Endometrial microvascular endothelial cells (primary cell): ENCODE measurements around the gene CALY. TPM values are rescaled to one million over a fixed set of nuclear protein-coding genes. Genes with fewer than 3 reads are reported as not detected.

Experiments
- in situ Hi-C: cut with HindIII; loops from 2 replicates; pipeline ENCODE4 v1.10.0; 2017; ENCODE audit warnings: low sequenced_read_pairs, low pct_unique_long_range_greater_than_20kb; ENCODE audit errors: inconsistent ontology term
- total RNA-seq: library from RNA; depleted of rRNA; stranded (reverse); fragments of >200 nt; gene quantifications from one replicate; pipeline ENCODE4 v1.2.3, GENCODE V29; 2015; ENCODE audit errors: inconsistent ontology term

The CALY gene
- total RNA-seq, 1 donor from 2014 or later = not detected

DNA sequence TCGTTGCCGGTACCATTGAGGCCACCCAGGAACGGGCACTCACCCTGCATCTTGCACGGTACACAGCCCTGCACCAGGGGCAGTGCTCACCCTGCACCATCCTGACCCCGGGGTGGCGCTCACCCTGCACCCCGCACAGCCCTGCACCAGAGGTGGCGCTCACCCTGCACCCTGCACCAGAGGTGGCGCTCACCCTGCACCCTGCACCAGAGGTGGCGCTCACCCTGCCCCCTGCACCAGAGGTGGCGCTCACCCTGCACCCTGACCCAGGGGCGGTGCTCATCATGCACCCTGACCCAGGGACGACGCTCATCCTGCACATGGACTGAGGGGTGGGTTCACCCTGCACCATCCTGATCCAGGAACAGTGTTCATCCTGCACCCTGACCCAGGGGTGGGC, 34.5 kb downstream of the CALY start:
- in situ Hi-C loops = no loop called here

DNA sequence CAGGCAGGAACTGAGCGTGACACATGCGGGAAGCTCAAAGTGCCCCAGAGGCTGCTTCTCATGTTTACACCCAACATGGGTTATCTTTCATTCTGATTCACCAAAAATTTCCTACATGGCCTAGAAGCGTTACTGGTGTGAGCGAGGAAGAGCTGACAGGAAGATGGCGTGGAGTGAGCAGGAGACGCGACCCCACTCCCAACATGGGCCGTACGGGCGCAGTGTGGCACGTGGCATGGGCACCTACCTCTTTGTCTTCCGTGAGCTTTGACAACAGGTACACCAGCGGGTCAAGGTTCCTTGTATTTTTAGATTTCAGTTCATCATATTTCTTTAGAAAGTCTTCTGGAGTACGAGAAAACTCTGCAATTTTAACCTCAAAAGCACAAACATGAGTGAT, 37.0 kb downstream of the CALY start:
- in situ Hi-C loops = no loop called here

DNA sequence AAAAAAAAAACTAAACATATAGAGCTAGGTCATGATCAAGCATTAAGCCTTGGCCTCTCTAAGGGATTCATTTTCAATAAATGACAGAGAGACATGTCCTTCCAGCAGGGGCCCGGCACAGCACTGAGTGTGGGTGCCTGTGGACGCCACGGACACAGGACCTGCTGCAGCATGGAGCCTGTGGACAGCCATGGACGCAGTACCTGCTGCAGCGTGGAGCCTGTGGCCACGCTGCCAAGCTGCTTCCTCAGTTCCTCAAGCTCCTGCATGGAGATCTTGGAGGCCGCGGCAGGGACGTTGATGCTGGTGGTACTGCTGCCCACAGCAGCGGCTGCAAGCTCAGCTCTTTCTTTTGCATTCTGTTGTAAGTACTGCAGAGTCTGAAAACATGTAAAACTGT, 37.5 kb downstream of the CALY start:
- in situ Hi-C loops = no loop called here

DNA sequence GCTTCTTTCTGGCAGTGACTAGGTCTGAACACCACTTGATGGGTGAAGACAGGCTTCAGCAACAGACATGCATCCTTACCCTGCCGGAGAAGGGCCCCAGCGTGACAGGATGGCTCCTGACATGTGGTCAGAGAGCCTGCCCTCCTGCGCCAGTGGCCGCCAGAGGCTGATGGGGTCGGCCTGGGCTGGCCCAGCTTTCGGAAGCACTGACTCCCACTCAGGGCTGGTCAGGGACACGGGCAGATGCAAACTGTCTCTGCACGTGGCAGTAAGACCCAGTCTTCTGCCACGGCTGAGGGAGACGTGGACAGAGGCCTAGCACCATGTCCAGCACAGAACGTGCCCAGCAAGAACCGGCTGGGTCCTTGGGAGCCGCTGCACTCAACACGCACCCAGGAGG, 38.2 kb downstream of the CALY start:
- in situ Hi-C loops = no loop called here

DNA sequence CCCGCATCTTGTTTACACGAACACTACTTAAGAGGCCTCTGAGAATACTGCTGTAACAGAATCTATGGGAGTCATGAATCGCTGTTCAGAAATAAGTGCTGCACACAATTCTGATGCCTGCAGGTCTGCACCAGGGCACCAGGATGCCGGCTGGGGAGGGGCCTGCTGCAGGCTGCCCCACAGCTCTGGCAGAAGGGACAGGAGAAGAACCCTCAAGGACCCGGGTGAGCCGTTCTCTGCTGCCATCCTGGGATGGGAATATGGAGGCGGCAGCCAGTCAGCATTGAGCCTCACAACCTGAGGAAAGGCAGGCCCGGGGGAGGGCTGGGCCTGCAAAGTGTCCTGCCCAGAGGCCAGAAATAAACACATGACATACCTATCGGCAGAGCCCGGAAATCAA, 39.2 kb downstream of the CALY start:
- in situ Hi-C loops = no loop called here

DNA sequence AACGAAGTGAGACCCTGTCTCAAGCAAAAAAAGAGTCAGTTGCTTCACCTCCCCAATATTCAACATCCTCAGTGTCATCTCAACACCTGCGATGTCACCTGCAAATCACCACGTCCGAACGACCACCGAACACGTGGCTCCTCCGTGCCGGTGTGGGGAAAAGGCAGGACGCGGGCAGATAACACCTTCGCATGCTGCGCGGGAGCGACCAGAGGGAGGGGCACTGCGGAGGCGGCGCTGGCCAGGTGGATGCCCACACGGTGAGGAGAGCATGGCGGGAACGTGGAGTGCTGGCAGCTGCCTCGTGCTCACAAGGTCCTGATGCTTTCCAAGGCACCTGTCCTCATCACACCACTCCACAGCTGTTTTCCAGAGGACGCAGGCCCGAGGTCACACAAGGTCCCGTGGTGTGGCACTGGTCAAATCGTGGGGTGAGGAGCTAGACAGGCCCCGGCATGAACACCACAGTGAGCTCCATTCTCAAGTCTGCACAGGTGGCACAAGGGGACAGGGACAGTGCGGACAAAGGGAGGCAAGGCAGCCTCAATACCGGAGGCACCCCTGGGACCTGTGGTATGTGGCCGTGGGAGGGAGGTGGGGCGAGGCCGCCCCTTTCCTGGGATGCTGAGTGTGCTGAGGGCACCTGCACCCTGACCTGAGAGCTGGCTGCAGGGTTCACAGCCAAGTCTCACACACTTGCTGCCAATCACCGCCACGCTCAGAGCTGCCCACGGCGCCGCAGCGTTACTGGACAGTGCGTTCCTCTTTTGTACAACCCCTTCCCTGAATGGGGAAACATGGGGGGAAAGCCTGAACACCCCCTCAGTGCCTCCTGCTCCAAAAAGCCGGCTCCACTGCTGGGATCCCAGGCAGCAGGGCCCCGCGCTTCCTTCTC, 41.0 kb downstream of the CALY start:
- in situ Hi-C loops = no loop called here

DNA sequence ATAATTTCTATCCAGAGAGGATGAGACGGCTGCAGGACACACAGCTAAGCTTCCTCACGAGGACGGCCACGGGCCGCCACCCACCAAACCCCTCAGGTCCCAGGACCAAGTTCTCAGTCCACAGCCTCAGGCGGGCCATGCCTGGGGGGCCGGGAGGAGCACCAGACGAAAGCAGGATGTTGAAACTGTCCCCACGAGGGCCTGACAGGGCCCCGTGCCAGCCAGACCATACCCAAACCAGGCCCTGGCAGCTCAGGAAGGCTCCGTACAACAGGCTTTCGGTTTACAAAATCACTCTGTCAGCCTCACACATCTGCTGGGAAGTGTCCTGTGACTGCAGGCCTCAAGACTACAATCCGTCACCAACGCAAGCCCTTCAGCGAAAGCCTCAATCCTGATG, 42.5 kb downstream of the CALY start:
- in situ Hi-C loops = no loop called here

DNA sequence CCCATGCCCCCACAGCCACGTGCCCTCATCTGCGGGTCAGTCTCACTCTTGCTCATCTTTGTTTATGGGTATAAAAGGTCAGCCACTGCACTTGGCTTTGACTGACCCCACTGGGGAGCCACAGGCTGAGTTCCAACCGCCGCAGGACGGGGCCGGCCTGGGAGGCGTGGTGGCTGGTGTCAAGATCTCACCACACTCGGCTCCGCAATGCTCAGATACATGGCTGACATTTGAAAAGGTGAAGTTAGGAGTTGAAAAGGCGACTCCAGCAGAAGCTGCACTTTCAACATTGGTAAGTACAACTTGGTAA, 42.9 kb downstream of the CALY start:
- in situ Hi-C loops = no loop called here

DNA sequence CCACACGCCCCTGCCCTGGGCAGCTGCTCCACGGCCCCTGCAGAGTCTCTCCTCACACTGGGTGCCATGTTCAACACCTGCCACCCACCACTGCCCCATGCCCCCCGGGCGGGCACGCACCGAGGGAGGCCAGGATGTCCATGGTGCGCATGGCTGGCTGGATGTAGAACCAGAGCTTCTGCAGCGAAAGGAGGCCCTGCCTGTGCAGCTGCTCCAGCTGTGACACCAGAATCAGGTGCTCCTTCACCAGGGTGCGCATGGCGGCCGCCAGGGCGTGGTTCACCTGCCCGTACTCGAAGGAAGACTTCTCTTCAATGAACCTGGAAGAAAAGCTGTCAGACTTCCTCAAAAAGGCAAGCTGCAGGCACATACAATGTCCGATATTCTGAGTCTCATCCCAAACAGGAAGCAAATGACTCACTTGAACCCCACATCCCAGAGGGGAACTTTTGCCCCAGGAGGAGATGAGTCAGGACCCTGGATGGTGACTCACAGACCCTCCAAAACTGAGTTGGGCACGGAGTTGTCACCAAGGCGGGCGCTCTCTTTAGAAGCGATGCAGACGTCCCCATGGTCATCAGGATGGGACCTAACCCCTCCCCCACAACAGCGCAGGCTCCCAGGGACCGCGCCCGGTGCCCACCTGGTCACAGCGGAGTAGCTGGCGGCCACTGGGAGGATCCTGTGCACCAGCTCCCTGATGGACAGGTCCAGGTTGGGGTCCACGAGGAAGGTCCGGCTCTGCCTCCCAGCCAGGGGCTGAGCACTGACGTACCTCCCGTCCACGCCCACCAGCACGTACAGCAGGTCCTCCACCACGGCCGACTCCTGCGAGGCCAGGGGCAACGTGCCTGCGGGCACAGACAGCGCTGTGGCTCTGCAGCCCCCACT, 43.5 kb downstream of the CALY start:
- in situ Hi-C loops = no loop called here

DNA sequence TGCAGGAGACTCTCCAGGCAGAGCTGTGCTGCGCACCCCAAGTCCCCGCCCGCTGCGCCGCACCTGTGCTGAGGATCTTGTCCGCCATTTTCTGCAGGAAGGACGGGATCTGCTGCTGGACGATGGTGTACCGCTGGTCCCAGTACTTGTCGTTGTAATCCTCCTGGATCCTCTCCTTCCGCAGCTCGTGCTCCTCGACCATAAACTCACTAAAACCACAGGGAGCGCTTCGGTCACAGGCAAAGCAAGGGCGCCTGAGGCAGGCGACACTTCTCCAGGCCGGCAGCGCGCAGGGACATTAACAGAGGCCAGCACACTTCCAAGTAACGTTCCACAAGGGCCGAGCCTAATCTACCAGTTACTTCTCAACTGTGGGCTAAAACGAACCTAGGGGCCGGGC, 46.9 kb downstream of the CALY start:
- in situ Hi-C loops = no loop called here

DNA sequence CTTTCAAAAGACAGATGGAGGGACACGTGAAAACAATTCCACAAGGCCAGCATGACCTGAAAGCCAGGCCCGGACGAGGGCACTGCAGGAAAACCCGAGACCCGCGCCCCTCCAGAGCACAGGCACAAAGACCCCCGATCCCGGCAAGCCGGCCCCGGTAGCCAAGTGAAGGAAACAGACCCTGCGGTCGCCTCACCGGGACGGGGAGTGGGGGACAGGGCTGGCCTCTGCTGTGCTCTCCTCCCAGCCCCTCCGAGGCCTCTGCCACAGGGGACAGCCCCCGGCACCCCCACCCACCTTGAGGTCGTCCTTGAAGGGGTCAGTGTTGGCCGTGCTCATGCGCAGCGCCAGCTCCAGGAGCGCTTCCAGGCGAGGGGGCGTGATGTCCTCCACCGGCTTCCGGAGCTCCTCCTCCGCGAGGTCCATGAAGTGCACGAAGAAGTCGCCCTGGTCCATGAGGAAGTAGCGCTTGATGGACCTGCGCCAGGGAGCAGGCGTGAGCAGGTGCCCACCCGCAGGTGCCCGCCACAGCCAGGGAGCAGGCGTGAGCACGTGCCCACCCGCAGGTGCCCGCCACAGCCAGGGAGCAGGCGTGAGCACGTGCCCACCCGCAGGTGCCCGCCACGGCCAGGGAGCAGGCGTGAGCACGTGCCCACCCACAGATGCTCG, 48.7 kb downstream of the CALY start:
- in situ Hi-C loops = no loop called here

DNA sequence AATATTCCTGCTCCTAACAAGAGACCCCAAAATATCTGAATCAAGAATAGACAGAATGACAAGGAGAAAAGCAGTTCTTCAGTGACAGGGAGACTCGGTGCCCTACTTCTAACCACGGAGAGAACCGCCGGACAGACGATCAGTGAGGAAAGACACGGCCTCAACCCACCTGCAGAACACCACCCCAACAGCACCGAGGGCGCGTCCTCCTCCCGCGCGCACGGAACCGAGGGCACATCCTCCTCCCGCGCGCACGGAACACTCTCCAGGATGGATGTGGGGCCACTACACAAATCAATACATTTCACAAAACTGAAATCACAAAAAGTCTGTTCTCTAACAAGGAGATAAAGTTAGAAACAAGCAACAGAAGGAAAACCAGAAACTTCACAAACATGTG, 50.3 kb downstream of the CALY start:
- in situ Hi-C loops = no loop called here

DNA sequence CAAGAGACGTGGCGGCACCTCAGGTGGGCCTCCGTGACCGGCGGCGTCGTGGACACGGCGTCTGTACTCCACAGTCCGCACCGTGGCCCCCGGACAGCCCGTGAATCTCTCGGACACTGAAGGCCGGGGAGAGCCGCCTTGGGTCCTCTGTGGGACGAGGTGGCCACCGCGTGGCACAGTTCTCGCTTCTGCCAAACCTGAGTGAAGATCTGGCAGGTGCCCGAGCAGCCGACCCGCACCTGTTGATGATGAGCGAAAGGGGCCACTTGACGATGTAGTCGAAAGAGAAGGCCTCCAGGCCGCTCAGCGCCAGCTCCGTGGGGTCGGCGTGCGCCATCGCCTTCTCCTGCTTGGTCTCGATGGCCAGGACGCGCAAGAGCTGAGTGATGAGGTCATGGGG, 51.5 kb downstream of the CALY start:
- in situ Hi-C loops = no loop called here

DNA sequence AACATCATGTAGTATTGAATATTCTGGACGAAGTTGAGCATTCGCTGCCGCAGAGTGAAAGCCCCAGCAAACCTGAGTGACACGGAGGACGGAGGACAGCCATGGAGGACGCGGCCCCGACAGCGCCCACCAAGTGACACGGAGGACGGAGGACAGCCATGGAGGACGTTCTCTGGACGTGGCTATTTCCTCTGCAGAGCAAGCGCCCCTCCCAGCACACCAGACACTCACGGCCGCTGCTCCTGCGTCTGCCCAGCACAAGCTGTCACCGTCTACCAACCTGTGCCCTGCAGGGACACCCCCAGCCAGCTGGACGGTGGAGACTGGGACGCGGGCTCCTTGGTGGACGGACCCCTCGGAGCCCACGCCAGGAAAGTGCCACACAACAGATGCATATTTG, 52.8 kb downstream of the CALY start:
- in situ Hi-C loops = no loop called here

DNA sequence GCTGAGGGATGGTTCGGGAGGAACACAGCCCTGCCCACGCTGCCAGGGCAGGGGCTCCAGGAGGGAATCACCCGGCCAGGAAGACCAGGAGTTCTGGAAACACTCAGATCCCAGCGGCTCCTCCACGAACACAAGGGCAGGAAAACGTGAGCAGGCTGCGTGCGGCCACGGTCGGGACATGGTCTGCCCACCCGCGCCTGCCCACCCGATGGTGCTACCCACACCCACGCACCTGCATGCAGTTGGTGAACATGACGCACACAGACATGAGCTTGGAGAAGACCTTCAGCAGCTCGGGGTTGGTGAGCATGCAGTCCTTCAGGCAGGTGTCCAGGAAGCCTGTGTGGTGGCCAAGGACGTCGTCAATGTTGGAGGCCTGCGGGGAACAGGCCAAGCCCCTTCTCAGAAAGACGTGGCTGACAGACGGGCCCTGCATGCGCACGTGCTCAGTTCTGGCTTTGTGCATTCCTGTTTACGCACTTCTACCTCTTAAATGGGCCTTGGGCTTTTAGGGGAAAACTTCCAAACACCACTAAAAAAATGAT, 53.8 kb downstream of the CALY start:
- in situ Hi-C loops = no loop called here

DNA sequence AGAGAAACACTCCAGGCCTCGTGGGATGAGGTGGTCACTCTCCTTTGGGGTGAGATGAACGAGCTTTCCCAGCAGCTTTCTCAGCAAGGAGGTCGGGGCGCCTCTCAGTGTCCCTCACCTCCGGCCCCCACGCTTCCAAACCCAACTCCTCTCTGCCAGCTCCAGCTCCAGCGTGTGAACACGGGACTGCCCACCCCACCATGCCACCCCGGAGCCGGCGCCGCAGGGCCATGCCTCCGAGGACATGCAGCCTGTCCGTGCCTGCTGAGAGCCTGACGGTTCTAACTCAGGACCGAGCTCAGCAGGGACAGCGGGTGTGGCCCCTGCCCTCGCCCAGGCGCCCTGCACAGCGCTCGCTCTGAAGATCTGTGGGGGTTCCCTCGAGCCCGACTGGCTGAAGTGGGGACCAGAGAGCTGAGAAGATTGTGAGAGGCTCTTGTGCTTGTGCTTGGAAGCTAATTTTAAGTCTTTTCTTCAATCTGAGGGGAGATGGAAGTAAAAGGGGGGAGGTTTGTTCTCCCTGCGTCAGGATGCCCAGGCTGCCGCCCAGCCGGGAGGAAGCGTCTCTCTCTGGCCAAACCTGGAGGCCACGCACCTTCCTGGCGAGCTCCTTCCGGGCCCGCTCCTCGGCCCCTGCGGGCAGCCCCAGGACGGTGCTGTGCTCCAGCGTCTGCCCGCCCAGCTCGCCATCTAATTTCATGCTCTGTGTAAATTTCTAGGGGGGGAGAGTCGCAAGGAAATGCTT, 54.9 kb downstream of the CALY start:
- in situ Hi-C loops = no loop called here

DNA sequence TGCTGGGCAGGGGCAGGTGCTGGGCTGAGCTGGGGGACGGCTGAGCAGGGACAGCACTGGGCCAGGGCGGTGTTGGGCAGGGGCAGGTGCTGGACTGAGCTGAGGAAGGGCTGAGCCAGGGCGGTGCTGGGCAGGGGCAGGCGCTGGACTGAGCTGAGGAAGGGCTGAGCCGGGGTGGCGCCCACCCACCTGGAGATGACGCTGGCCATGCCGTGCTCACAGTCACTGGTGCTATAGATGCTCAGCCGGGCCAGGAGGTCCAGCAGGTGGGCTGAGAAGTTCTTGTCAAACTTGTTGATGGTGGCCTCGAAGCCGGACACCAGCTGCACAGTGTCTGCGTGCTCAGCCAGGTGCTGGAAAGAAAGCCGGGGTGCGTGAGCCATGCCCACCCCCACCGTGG, 55.6 kb downstream of the CALY start:
- in situ Hi-C loops = no loop called here

DNA sequence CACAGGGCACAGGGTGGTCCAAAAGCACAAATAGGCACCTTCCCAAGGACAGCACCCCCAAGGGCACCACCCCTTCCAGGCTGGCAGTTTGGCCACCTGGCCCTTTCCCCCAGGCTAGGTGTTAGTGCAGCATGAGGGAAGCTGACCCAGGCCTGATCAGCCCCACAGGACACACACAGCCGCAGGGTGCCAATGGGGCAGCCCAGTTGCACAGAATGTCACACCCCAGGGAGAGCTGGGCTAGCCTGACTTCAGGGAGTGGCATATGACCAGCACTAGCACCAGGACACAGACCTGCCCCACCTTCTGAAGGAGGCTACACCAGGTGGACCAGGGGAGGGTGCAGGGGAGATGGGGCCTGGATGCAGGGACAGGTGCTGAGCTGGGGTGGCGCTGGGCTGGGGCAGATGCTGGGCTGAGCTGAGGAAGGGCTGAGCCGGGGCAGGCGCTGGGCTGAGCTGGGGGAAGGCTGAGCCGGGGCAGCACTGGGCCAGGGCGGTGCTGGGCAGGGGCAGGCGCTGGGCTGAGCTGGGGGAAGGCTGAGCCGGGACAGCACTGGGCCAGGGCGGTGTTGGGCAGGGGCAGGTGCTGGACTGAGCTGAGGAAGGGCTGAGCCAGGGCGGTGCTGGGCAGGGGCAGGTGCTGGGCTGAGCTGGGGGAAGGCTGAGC, 56.2 kb downstream of the CALY start:
- in situ Hi-C loops = no loop called here
